Measurements from ENCODE around the gene SRGN. TPM values are rescaled to one million over a fixed set of nuclear protein-coding genes. Genes with fewer than 3 reads are reported as not detected.

The SRGN gene
- polyA plus RNA-seq, 1 donor from 2014 or later: not detected

DNA sequence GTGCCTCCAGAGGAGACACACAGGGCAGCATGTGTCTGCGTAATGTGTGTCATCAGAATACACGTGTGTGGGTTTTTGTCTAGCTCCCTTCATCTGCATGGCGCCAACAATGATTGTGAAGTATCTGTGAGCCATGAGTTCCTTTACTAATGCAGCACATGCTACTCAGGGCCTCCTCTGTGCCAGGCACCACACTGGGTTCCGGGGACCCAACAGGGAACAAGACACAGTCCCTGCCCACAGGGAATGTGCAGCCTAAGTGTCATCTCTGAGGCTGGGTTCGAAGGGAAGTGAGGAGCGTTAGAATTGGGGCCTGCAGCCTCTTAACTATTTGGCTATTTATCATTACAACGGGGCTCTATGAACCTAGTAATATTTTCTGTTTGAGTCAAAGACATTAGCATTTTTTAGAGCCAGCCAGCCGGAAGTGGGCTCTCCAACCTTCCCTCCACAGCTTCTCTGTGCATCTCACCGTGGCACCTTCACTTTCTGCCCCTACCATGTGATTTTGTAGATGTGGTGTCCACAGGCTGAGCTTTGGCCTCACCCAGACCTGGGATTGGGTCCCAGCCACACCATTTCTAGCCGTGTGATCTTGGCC, 43.9 kb upstream of the SRGN start:
- H2AFZ ChIP-seq (ENCODE audit: low read depth, low read length): no peak overlapping the region
- H3K9me2 ChIP-seq (ENCODE audit: insufficient read depth, low read length): no peaks in the 10 kb centered on the region
- no peaks in the 10 kb centered on the region for H3K27me3 ChIP-seq (ENCODE audit: insufficient read depth, low read depth, low read length)
- H3K36me3 ChIP-seq (ENCODE audit: insufficient read depth, low read length): no peaks in the 10 kb centered on the region
- H3K27ac ChIP-seq (ENCODE audit: low read length): no peak overlapping the region
- TF ChIP-seq RAD21 (conservative IDR thresholded peaks at IDR 0.05) (no peak), REST (IDR thresholded peaks at IDR 0.05; ENCODE audit: borderline replicate concordance) (no peak), EZH2 (IDR thresholded peaks at IDR 0.05; ENCODE audit: borderline replicate concordance, insufficient read depth, low read length, poor library complexity, severe bottlenecking) (no peak), TAF1 (IDR thresholded peaks at IDR 0.05; ENCODE audit: low read depth) (no peak), MXI1 (conservative IDR thresholded peaks at IDR 0.05; ENCODE audit: poor library complexity, severe bottlenecking) (no peak), CTCF (IDR thresholded peaks at IDR 0.05; ENCODE audit: poor library complexity, severe bottlenecking) (no peak), POLR2AphosphoS5 (IDR thresholded peaks at IDR 0.05) (no peak), SMC3 (conservative IDR thresholded peaks at IDR 0.05; ENCODE audit: poor library complexity) (no peak), EP300 (conservative IDR thresholded peaks at IDR 0.05; ENCODE audit: poor library complexity, severe bottlenecking) (no peak)
- no peaks in the 10 kb centered on the region for H3K79me2 ChIP-seq (replicated peaks; ENCODE audit: insufficient read depth, low read length)
- no peaks in the 10 kb centered on the region for H3K9me3 ChIP-seq (ENCODE audit: low read length)
- no peaks in the 10 kb centered on the region for H4K20me1 ChIP-seq (ENCODE audit: insufficient read depth)
- H3K4me3 ChIP-seq (ENCODE audit: low read length): no peak overlapping the region
- H3F3A ChIP-seq (ENCODE audit: insufficient read depth, low read length, poor library complexity, severe bottlenecking): no peaks in the 10 kb centered on the region
- no peak overlapping the region for H3K4me2 ChIP-seq (ENCODE audit: low read length)
- H3K9ac ChIP-seq (ENCODE audit: low read length): no peak overlapping the region

DNA sequence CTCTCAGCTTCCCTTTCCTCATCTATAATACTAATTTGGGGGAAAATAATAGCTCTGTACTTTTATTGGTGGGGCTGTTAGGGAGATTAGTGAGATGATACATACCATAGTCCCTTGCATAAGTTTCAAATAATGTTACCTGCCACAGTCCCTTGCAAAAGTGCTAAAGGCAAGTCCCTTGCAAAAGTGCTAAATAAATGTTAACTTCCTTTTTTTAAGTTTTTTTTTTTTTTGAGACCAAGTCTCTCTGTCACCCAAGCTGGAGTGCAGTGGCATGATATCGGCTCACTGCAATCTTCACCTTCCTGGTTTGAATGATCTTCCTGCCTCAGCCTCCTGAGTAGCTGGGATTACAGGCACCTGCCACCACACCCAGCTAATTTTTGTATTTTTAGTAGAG, 43.4 kb upstream of the SRGN start:
- no peaks in the 10 kb centered on the region for H3K36me3 ChIP-seq (ENCODE audit: insufficient read depth, low read length)
- no peak overlapping the region for H3K27ac ChIP-seq (ENCODE audit: low read length)
- H3K79me2 ChIP-seq (replicated peaks; ENCODE audit: insufficient read depth, low read length): no peaks in the 10 kb centered on the region
- H3K27me3 ChIP-seq (ENCODE audit: insufficient read depth, low read depth, low read length): no peaks in the 10 kb centered on the region
- no peaks in the 10 kb centered on the region for H3K9me2 ChIP-seq (ENCODE audit: insufficient read depth, low read length)
- no peak overlapping the region for H3K9ac ChIP-seq (ENCODE audit: low read length)
- no peaks in the 10 kb centered on the region for H4K20me1 ChIP-seq (ENCODE audit: insufficient read depth)
- H3K4me3 ChIP-seq (ENCODE audit: low read length): no peak overlapping the region
- H2AFZ ChIP-seq (ENCODE audit: low read depth, low read length): no peak overlapping the region
- H3F3A ChIP-seq (ENCODE audit: insufficient read depth, low read length, poor library complexity, severe bottlenecking): no peaks in the 10 kb centered on the region
- H3K9me3 ChIP-seq (ENCODE audit: low read length): no peaks in the 10 kb centered on the region
- H3K4me2 ChIP-seq (ENCODE audit: low read length): no peak overlapping the region
- TF ChIP-seq TAF1 (IDR thresholded peaks at IDR 0.05; ENCODE audit: low read depth) (no peak), SMC3 (conservative IDR thresholded peaks at IDR 0.05; ENCODE audit: poor library complexity) (no peak), POLR2AphosphoS5 (IDR thresholded peaks at IDR 0.05) (no peak), REST (IDR thresholded peaks at IDR 0.05; ENCODE audit: borderline replicate concordance) (no peak), MXI1 (conservative IDR thresholded peaks at IDR 0.05; ENCODE audit: poor library complexity, severe bottlenecking) (no peak), EZH2 (IDR thresholded peaks at IDR 0.05; ENCODE audit: borderline replicate concordance, insufficient read depth, low read length, poor library complexity, severe bottlenecking) (no peak), CTCF (IDR thresholded peaks at IDR 0.05; ENCODE audit: poor library complexity, severe bottlenecking) (no peak), EP300 (conservative IDR thresholded peaks at IDR 0.05; ENCODE audit: poor library complexity, severe bottlenecking) (no peak), RAD21 (conservative IDR thresholded peaks at IDR 0.05) (no peak)

All from neural cell (in vitro differentiated cells).